K562 (cell line): ENCODE results near the gene PNPLA7.

Experiments used
- CTCF ChIP-seq, 3 experiments: IDR thresholded peaks in 2 of 3; conservative IDR thresholded peaks in 1 of 3; 2 replicates each; pipeline ENCODE4 v1.5.1; 2011 to 2012; ENCODE audit warnings: low read length in 3 of 3, mild to moderate bottlenecking in 3 of 3, control low read depth in 2 of 3, improper control_type of control experiment in 1 of 3, inconsistent platforms in 1 of 3, low read depth in 1 of 3, mixed read lengths in 1 of 3, moderate library complexity in 1 of 3; ENCODE audit not compliant: insufficient read depth in 2 of 3
- HIVEP1 ChIP-seq: fragments of 250-450 bp; sonication (Bioruptor Pico); IDR thresholded peaks from 2 replicates; pipeline ENCODE4 v1.4.0; 2020; ENCODE audit warnings: mild to moderate bottlenecking
- HMGXB4 ChIP-seq: sonication (generic); formaldehyde crosslinking; IDR thresholded peaks from 2 replicates; pipeline ENCODE4 v1.8.1; 2023; ENCODE audit warnings: mild to moderate bottlenecking, missing genetic modification reagents
- NFE2L1 ChIP-seq: fragments of 450-650 bp; IDR thresholded peaks from 2 replicates; pipeline ENCODE4 v1.6.1; 2016; ENCODE audit warnings: missing genetic modification characterization, low read depth, mild to moderate bottlenecking, missing compliant biosample characterization, moderate library complexity, borderline replicate concordance
- TCF7L2 ChIP-seq: fragments of 150-350 bp; IDR thresholded peaks from 2 replicates; pipeline ENCODE4 v1.6.1; 2016; ENCODE audit warnings: low read depth, mild to moderate bottlenecking, low read length, moderate library complexity
- ZFX ChIP-seq: sonication (generic); formaldehyde crosslinking; IDR thresholded peaks from 2 replicates; pipeline ENCODE4 v1.8.0; 2022; ENCODE audit warnings: mild to moderate bottlenecking, missing genetic modification reagents, moderate library complexity
- ZNF707 ChIP-seq: fragments of 250-450 bp; sonication (Bioruptor Pico); conservative IDR thresholded peaks from 2 replicates; pipeline ENCODE4 v1.8.0; 2022; ENCODE audit warnings: inconsistent platforms, mild to moderate bottlenecking, moderate library complexity

GRCh38 chr9:137456864-137457405 is 93.3 kb downstream of the PNPLA7 start:
- TF ChIP-seq ZNF707 (CRISPR knock-in tag) (no peak), ZFX (CRISPR knock-in tag) (no peak), CTCF (IDR thresholded peaks at IDR 0.05 in 2 of 3, conservative IDR thresholded peaks at IDR 0.05 in 1 of 3; ENCODE audit: insufficient read depth in 2 of 3, low read depth in 1 of 3, low read length in 3 of 3) (no peak), TCF7L2 (no peak), HMGXB4 (CRISPR knock-in tag) (no peak), HIVEP1 (CRISPR knock-in tag) (no peak), NFE2L1 (tag) (no peak)
